GM21367 (cell line): ENCODE measurements around the gene UNC93B1.

Experiments used
- ATAC-seq: cut with Tn5 transposase; IDR thresholded peaks from one replicate; pipeline ENCODE4 v1.9.1; 2021; ENCODE audit not compliant: unreplicated experiment

The UNC93B1 gene

GRCh38 chr11:68024508-68024907 lies 20.6 kb upstream of the UNC93B1 start:
- no peak for ATAC-seq

GRCh38 chr11:68022531-68022930 lies 18.6 kb upstream of the UNC93B1 start:
- no peak for ATAC-seq

GRCh38 chr11:68021167-68021787 lies 17.4 kb upstream of the UNC93B1 start:
- ATAC-seq: no peak

- no peak for ATAC-seq
Measured at GRCh38 chr11:68020575-68020974, 16.7 kb upstream of the UNC93B1 start.

GRCh38 chr11:68019486-68019885 lies 15.6 kb upstream of the UNC93B1 start:
- no peak for ATAC-seq

- no peak for ATAC-seq
Measured at GRCh38 chr11:68018730-68019190, 14.9 kb upstream of the UNC93B1 start.

GRCh38 chr11:68017980-68018729 lies 14.3 kb upstream of the UNC93B1 start:
- no peak for ATAC-seq

- ATAC-seq: no peak
Measured at GRCh38 chr11:68016904-68017817, 13.3 kb upstream of the UNC93B1 start.

- no peak for ATAC-seq
Measured at GRCh38 chr11:68016161-68016903, 12.4 kb upstream of the UNC93B1 start.

GRCh38 chr11:68015467-68015866 lies 11.6 kb upstream of the UNC93B1 start:
- no peak for ATAC-seq

- ATAC-seq: no peak
Measured at GRCh38 chr11:68014947-68015447, 11.1 kb upstream of the UNC93B1 start.

GRCh38 chr11:68014157-68014946 lies 10.5 kb upstream of the UNC93B1 start:
- no peak for ATAC-seq

GRCh38 chr11:68013611-68014156 lies 9.8 kb upstream of the UNC93B1 start:
- ATAC-seq: no peak

GRCh38 chr11:68012843-68013610 lies 9.1 kb upstream of the UNC93B1 start:
- ATAC-seq: no peak

GRCh38 chr11:68012044-68012842 lies 8.3 kb upstream of the UNC93B1 start:
- no peak for ATAC-seq

GRCh38 chr11:68011051-68011943 lies 7.4 kb upstream of the UNC93B1 start:
- no peak for ATAC-seq
